Measurements from ENCODE around the gene WFDC12. TPM values are rescaled to one million over a fixed set of nuclear protein-coding genes. Genes with fewer than 3 reads are reported as not detected.

The WFDC12 gene
- total and polyA plus RNA-seq, 2 donors (not counting 3 experiments of a cell fraction or from before 2014, with no cell fraction given) = not detected

- Histone ChIP-seq H3K4me2 (ENCODE audit: insufficient read depth, low read length) (no peak overlapping the region), H3K79me2 (ENCODE audit: control insufficient read depth, insufficient read depth, low read length) (no peaks in the 10 kb centered on the region), H3K4me1 (ENCODE audit: control insufficient read depth, extremely low read depth, insufficient read depth, low read length) (no peaks in the 10 kb centered on the region), H3K9me3 (replicated peaks; ENCODE audit: control insufficient read depth, insufficient read depth, low read length) (no peaks in the 10 kb centered on the region), H2AFZ (ENCODE audit: low read depth, low read length) (no peak overlapping the region), H3K4me3 (replicated peaks in 1 of 3; ENCODE audit: insufficient read depth in 1 of 3, low read depth in 1 of 3, low read length in 3 of 3) (no peak overlapping the region), H3K27me3 (ENCODE audit: control insufficient read depth in 2 of 2, insufficient read depth in 2 of 2, low read length in 2 of 2) (no peaks in the 10 kb centered on the region), H3K9me1 (replicated peaks; ENCODE audit: control insufficient read depth, extremely low read depth, insufficient read depth, low read length) (no peaks in the 10 kb centered on the region), H3K9ac (replicated peaks; ENCODE audit: extremely low read depth, insufficient read depth, low read length) (no peak overlapping the region), H4K20me1 (replicated peaks; ENCODE audit: control insufficient read depth, extremely low read depth, insufficient read depth, low read length) (no peaks in the 10 kb centered on the region), H3K27ac (ENCODE audit: insufficient read depth, low read depth, low read length) (no peak overlapping the region), H3K36me3 (ENCODE audit: control insufficient read depth in 2 of 2, extremely low read depth in 1 of 2, insufficient read depth in 2 of 2, low read length in 2 of 2) (no peaks in the 10 kb centered on the region)
- TF ChIP-seq POLR2AphosphoS5 (IDR thresholded peaks at IDR 0.05; ENCODE audit: insufficient read depth, low read depth, low read length) (no peak), CTCF (IDR thresholded peaks at IDR 0.05; ENCODE audit: extremely low read depth in 1 of 2, insufficient read depth in 1 of 2, low read depth in 1 of 2, low read length in 2 of 2) (no peak), POLR2A (IDR thresholded peaks at IDR 0.05; ENCODE audit: low read depth, low read length) (no peak), MYC (IDR thresholded peaks at IDR 0.05; ENCODE audit: low read depth, low read length) (no peak), EZH2 (IDR thresholded peaks at IDR 0.05; ENCODE audit: borderline replicate concordance, low read depth, low read length, severe bottlenecking) (no peak), MAX (IDR thresholded peaks at IDR 0.05; ENCODE audit: insufficient read depth, insufficient read length) (no peak), JUN (IDR thresholded peaks at IDR 0.05; ENCODE audit: borderline replicate concordance, insufficient read depth, insufficient read length, low read depth) (no peak), FOS (IDR thresholded peaks at IDR 0.05; ENCODE audit: borderline replicate concordance, insufficient read depth, low read length) (no peak), GATA2 (IDR thresholded peaks at IDR 0.05; ENCODE audit: insufficient read depth, insufficient read length, low read depth, low read length) (no peak)
- ChIA-PET CTCF (no interaction called here), POLR2A (no interaction called here)
- FAIRE-seq = no peak
- dilution Hi-C loops (cut with MboI; ENCODE audit: extremely low pct_ligation_motif_present, low sequenced_read_pairs) = no loop called here
- DNase-seq (ENCODE audit: low read depth, low spot score) = no peak
- intact Hi-C loops (cut with micrococcal nuclease) = no loop called here
- BruUV-seq (replicated peaks) = no TSS peak
Observed at GRCh38 chr20:45090481-45090880, 33.8 kb downstream of the WFDC12 start.

All from endothelial cell of umbilical vein (primary cell).